GM19043 (cell line): ENCODE measurements around the gene IFNA1.
A peak's percentile ranks its signal among the peaks of the same experiment; 100 is the strongest.
"Not testable (repeated sequence)": the region's sequence is repeated elsewhere in the genome, so short reads cannot be mapped to it uniquely, and the experiment has no call there.

Source experiments
- ATAC-seq: cut with Tn5 transposase; IDR thresholded peaks from one replicate; pipeline ENCODE4 v1.9.1; 2021; ENCODE audit warnings: low read depth; ENCODE audit not compliant: unreplicated experiment

Gene IFNA1

GRCh38 chr9:21443849-21444625, 3.8 kb downstream of the IFNA1 start:
- ATAC-seq: peak; percentile 87

- ATAC-seq: not testable (repeated sequence)
Observed at GRCh38 chr9:21449312-21449711, 9.1 kb downstream of the IFNA1 start.

- ATAC-seq: no peak
Observed at GRCh38 chr9:21450733-21451394, 10.6 kb downstream of the IFNA1 start.

GRCh38 chr9:21452681-21453080, 12.4 kb downstream of the IFNA1 start:
- no peak for ATAC-seq

- ATAC-seq: no peak
Observed at GRCh38 chr9:21454149-21454548, 13.9 kb downstream of the IFNA1 start.

GRCh38 chr9:21455320-21455719, 15.1 kb downstream of the IFNA1 start:
- ATAC-seq: peak; percentile 89

- ATAC-seq: no peak
Observed at GRCh38 chr9:21461377-21461776, 21.1 kb downstream of the IFNA1 start.

- ATAC-seq: no peak
Observed at GRCh38 chr9:21465138-21465537, 24.9 kb downstream of the IFNA1 start.

GRCh38 chr9:21465859-21466518, 25.8 kb downstream of the IFNA1 start:
- ATAC-seq: peak; percentile 74

GRCh38 chr9:21470126-21470525, 29.9 kb downstream of the IFNA1 start:
- ATAC-seq: no peak

GRCh38 chr9:21473236-21473635, 33.0 kb downstream of the IFNA1 start:
- ATAC-seq: no peak

- no peak for ATAC-seq
Observed at GRCh38 chr9:21477466-21477865, 37.2 kb downstream of the IFNA1 start.

- no peak for ATAC-seq
Observed at GRCh38 chr9:21479152-21479702, 39.0 kb downstream of the IFNA1 start.

GRCh38 chr9:21481470-21482056, 41.3 kb downstream of the IFNA1 start:
- ATAC-seq: no peak

GRCh38 chr9:21482213-21482612, 42.0 kb downstream of the IFNA1 start, which contains the start of gene IFNE:
TSS of gene IFNE (minus strand) at chr9:21482313. CDS start at chr9:21481694, 619 bp downstream.
- no peak for ATAC-seq
